Natural killer cell (primary cell): Measurements from ENCODE around the gene SCAPER. TPM values are rescaled to one million over a fixed set of nuclear protein-coding genes. Genes with fewer than 3 reads are reported as not detected.
A peak's percentile ranks its signal among the peaks of the same experiment; 100 is the strongest.

ENCODE experiments used
- ATAC-seq, 3 donors: fragments of 150-1000 bp in 2 of 3; fragments of 200-7000 bp in 1 of 3; cut with Tn5 transposase; 1 replicate in 1 of 3; 2 replicates in 2 of 3; pipeline ENCODE4 v1.10.0; 2021; ENCODE audit warnings: mild to moderate bottlenecking in 2 of 3, moderate library complexity in 2 of 3
- DNase-seq, 2 donors: peaks; one replicate each; pipeline versions ENCODE4 v3.0.0 to v3.0.0-alpha.2; 2013 to 2021; ENCODE audit warnings: mixed read lengths in 1 of 2
- H3K27ac ChIP-seq: one replicate; pipeline ENCODE4 v1.5.1; 2013; ENCODE audit warnings: mild to moderate bottlenecking, low read length
- H3K27me3 ChIP-seq: one replicate; pipeline ENCODE4 v1.6.1; 2013; ENCODE audit warnings: low read length; ENCODE audit not compliant: control insufficient read depth, insufficient read depth
- H3K36me3 ChIP-seq: one replicate; pipeline ENCODE4 v1.6.1; 2013; ENCODE audit warnings: low read length; ENCODE audit not compliant: control insufficient read depth, insufficient read depth
- H3K4me1 ChIP-seq: one replicate; pipeline ENCODE4 v1.6.1; 2013; ENCODE audit warnings: low read length; ENCODE audit not compliant: control insufficient read depth, insufficient read depth
- H3K4me3 ChIP-seq: one replicate; pipeline ENCODE4 v1.5.1; 2013; ENCODE audit warnings: low read length
- H3K9me3 ChIP-seq: one replicate; pipeline ENCODE4 v1.6.1; 2013; ENCODE audit warnings: low read length; ENCODE audit not compliant: control insufficient read depth, insufficient read depth
- H3K27ac Mint-ChIP-seq, 2 donors: one replicate each; pipeline ENCODE4 v1.8.0; 2022; ENCODE audit warnings: mild to moderate bottlenecking in 2 of 2, mixed read lengths in 2 of 2, moderate library complexity in 1 of 2
- H3K27me3 Mint-ChIP-seq, 2 donors: one replicate each; pipeline ENCODE4 v1.8.0; 2022; ENCODE audit warnings: low read depth in 2 of 2, mixed read lengths in 2 of 2
- H3K36me3 Mint-ChIP-seq: one replicate; pipeline ENCODE4 v1.8.0; 2022; ENCODE audit warnings: mixed read lengths
- H3K4me1 Mint-ChIP-seq, 2 donors: one replicate each; pipeline ENCODE4 v1.8.0; 2022; ENCODE audit warnings: mixed read lengths in 2 of 2
- H3K4me3 Mint-ChIP-seq: one replicate; pipeline ENCODE4 v1.8.0; 2022; ENCODE audit warnings: mild to moderate bottlenecking, moderate library complexity, mixed read lengths
- H3K9me3 Mint-ChIP-seq, 2 donors: one replicate each; pipeline ENCODE4 v1.8.0; 2022; ENCODE audit warnings: mixed read lengths in 2 of 2
- WGBS: methylation state at CpG from one replicate; pipeline ENCODE4 v1.1.7; 2013; ENCODE audit warnings: missing lambda C conversion rate; ENCODE audit not compliant: insufficient coverage; 5-methylcytosine and 5-hydroxymethylcytosine counted together
- intact Hi-C: fragments of 100-400 bp; cut with micrococcal nuclease; formaldehyde crosslinking; loops from one replicate; pipeline ENCODE4 v1.14.2; 2022
- total RNA-seq, 4 donors: library from RNA; stranded (reverse); fragments of 120-200 nt in 1 of 4; gene quantifications; one replicate each; pipeline versions ENCODE4 v1.2.3 to v1.2.4, GENCODE V29; 2013 to 2022
- TF ChIP-seq, protein P1 (sequence below): fragments of 200-600 bp; IDR thresholded peaks from one replicate; pipeline ENCODE4 v1.8.0; 2022; ENCODE audit warnings: antibody characterized with exemption

SCAPER gene
- total RNA-seq, 3 donors from 2014 or later (not counting 1 experiment from before 2014, with no cell fraction given) = 48.1 to 53.6 (median 51.8) TPM

DNA sequence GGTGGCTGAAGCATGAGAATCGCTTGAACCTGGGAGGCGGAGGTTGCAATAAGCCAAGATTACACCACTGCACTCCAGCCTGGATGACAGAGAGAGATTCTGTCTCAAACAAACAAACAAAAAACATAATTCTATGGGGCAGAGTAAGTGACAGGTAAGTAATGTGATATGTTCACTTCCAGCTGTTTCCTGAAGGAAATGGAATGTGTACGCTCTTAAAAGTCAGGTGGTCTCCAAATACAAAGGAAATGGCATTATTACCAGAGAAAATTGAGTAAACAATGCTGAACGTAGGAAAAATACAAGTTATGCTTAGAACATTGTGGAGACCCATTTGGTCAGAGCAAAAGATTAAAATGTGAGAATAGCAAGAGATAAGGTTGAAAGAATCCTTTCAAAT, 278.5 kb downstream of the SCAPER start:
- Mint-ChIP-seq H3K27ac (no peak overlapping the region), H3K36me3 (no peaks in the 10 kb centered on the region)
- WGBS = 92% methylated on average over 4 of the region's 4 CpGs

DNA sequence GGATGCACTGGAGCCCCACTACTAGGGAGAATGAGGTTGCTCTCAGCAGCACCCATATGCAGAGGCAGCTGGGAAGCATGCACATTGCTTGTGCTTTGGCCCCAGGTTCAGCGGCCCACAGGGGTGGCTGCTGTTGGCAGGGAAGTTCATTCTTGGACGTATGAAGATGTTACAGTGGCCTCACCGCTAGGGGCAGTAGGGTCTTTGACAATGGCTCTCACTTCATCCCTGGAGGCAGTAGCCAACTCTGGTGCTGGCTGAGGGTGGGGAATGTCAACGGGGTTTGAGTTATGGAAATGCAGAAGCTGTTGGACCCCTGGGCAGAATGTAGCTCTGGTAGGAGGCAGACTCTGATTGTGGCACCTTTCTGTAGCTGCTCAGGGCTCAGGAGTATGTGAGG, 279.9 kb downstream of the SCAPER start:
- no peaks in the 10 kb centered on the region for H3K4me1 Mint-ChIP-seq
- H3K9me3 ChIP-seq = no peaks in the 10 kb centered on the region
- WGBS = 97% methylated on average over 4 of the region's 4 CpGs
- DNase-seq (no peak), ATAC-seq (no peak)
- TF ChIP-seq, protein P1, sequence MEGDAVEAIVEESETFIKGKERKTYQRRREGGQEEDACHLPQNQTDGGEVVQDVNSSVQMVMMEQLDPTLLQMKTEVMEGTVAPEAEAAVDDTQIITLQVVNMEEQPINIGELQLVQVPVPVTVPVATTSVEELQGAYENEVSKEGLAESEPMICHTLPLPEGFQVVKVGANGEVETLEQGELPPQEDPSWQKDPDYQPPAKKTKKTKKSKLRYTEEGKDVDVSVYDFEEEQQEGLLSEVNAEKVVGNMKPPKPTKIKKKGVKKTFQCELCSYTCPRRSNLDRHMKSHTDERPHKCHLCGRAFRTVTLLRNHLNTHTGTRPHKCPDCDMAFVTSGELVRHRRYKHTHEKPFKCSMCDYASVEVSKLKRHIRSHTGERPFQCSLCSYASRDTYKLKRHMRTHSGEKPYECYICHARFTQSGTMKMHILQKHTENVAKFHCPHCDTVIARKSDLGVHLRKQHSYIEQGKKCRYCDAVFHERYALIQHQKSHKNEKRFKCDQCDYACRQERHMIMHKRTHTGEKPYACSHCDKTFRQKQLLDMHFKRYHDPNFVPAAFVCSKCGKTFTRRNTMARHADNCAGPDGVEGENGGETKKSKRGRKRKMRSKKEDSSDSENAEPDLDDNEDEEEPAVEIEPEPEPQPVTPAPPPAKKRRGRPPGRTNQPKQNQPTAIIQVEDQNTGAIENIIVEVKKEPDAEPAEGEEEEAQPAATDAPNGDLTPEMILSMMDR = no peak
- no peak overlapping the region for H3K4me3 Mint-ChIP-seq
- no peaks in the 10 kb centered on the region for H3K9me3 Mint-ChIP-seq
- H3K4me3 ChIP-seq = no peak overlapping the region
- H3K4me1 ChIP-seq = no peaks in the 10 kb centered on the region
- H3K27ac ChIP-seq = no peak overlapping the region
- H3K36me3 ChIP-seq = peaks cover 2% of the 10 kb centered on the region
- H3K27me3 Mint-ChIP-seq = no peaks in the 10 kb centered on the region
- intact Hi-C loops = no loop called here
- no peak overlapping the region for H3K27ac Mint-ChIP-seq
- H3K27me3 ChIP-seq = no peaks in the 10 kb centered on the region
- no peaks in the 10 kb centered on the region for H3K36me3 Mint-ChIP-seq

More for the DNA sequence above, 278.5 kb downstream of the SCAPER start:
- intact Hi-C loops = no loop called here
- H3K36me3 ChIP-seq = no peaks in the 10 kb centered on the region
- ATAC-seq = no peak
- H3K4me3 Mint-ChIP-seq = no peak overlapping the region
- no peaks in the 10 kb centered on the region for H3K4me1 ChIP-seq
- H3K27ac ChIP-seq = no peak overlapping the region
- TF ChIP-seq, protein P1 = no peak
- no peaks in the 10 kb centered on the region for H3K9me3 Mint-ChIP-seq
- no peaks in the 10 kb centered on the region for H3K4me1 Mint-ChIP-seq
- no peaks in the 10 kb centered on the region for H3K9me3 ChIP-seq
- DNase-seq = no peak
- no peaks in the 10 kb centered on the region for H3K27me3 ChIP-seq
- no peak overlapping the region for H3K4me3 ChIP-seq
- H3K27me3 Mint-ChIP-seq = no peaks in the 10 kb centered on the region

DNA sequence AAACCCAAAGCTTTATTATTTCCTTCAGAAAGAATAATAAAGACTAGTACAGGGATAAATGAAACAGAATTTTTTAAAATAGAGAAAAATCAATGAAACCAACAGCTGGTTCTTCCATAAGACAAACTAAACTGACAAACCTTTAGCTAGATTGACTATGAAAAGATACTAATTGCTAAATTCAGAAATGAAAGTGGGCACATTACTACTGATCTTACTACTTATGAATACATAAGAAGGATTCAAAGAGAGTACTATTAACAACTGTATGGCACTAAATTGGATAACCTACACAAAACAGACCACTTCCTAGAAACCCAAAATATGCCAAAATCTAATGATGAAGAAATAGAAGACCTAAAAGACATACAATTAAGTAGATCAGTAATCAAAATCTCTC, 290.4 kb downstream of the SCAPER start:
- no peak overlapping the region for H3K27ac Mint-ChIP-seq
- H3K9me3 Mint-ChIP-seq = peaks cover 0 to 4% of the 10 kb centered on the region in 2 donors
- intact Hi-C loops = no loop called here
- no peaks in the 10 kb centered on the region for H3K36me3 Mint-ChIP-seq
- H3K27me3 ChIP-seq = no peaks in the 10 kb centered on the region
- ATAC-seq (no peak), DNase-seq (peak in 1 of 2 donors; percentile 0)
- no peaks in the 10 kb centered on the region for H3K36me3 ChIP-seq
- no peaks in the 10 kb centered on the region for H3K27me3 Mint-ChIP-seq
- H3K4me1 Mint-ChIP-seq = peaks cover 9 to 14% of the 10 kb centered on the region in 2 donors
- H3K27ac ChIP-seq = no peak overlapping the region
- TF ChIP-seq, protein P1 = no peak
- H3K4me3 Mint-ChIP-seq = no peak overlapping the region
- no peaks in the 10 kb centered on the region for H3K4me1 ChIP-seq
- H3K9me3 ChIP-seq = no peaks in the 10 kb centered on the region
- no peak overlapping the region for H3K4me3 ChIP-seq
